Measurements from ENCODE around the gene ZBTB6. TPM values are rescaled to one million over a fixed set of nuclear protein-coding genes. Genes with fewer than 3 reads are reported as not detected.

Gene ZBTB6
- total and polyA plus RNA-seq, 2 of the 13 experiments (the other 11 are each of a cell fraction or from before 2014, with no cell fraction given): 3.7 to 7.1 TPM

GRCh38 chr9:122912964-122913673 is at the start of gene ZBTB6 (continued):
- TF ChIP-seq ZNF678 (CRISPR knock-in tag; IDR thresholded peaks at IDR 0.05): no peak
- TF ChIP-seq ZNF878 (CRISPR knock-in tag; IDR thresholded peaks at IDR 0.05): 0 out of 2 replicates have a peak, but pooled peaks have one; percentile 71
- TF ChIP-seq REL (CRISPR knock-in tag; conservative IDR thresholded peaks at IDR 0.05): no peak
- no peak; the same call in 1 of the 2 replicates for TF ChIP-seq ZNF44 (CRISPR knock-in tag; IDR thresholded peaks at IDR 0.05)
- TF ChIP-seq MYC (CRISPR knock-in tag; IDR thresholded peaks at IDR 0.05; ENCODE audit: borderline replicate concordance): peak; percentile 56; the same call in 1 of the 2 replicates
- TF ChIP-seq, protein P1, sequence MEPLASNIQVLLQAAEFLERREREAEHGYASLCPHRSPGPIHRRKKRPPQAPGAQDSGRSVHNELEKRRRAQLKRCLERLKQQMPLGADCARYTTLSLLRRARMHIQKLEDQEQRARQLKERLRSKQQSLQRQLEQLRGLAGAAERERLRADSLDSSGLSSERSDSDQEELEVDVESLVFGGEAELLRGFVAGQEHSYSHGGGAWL (CRISPR knock-in tag; IDR thresholded peaks at IDR 0.05): no peak
- no peak for TF ChIP-seq HOXA5 (CRISPR knock-in tag; IDR thresholded peaks at IDR 0.05)
- TF ChIP-seq NR3C1 (CRISPR knock-in tag; IDR thresholded peaks at IDR 0.05): no peak
- TF ChIP-seq ZNF644 (CRISPR knock-in tag; IDR thresholded peaks at IDR 0.05; ENCODE audit: low read depth): no peak
- peak; percentile 32; the same call in 1 of the 2 replicates for TF ChIP-seq TFDP2 (CRISPR knock-in tag; IDR thresholded peaks at IDR 0.05)
- TF ChIP-seq CBX5 (CRISPR knock-in tag; IDR thresholded peaks at IDR 0.05; ENCODE audit: borderline replicate concordance): peak; percentile 59; the same call in 1 of the 2 replicates
- no peak; the same call in 1 of the 2 replicates for TF ChIP-seq FOXA3 (CRISPR knock-in tag; IDR thresholded peaks at IDR 0.05)
- TF ChIP-seq, protein P2, sequence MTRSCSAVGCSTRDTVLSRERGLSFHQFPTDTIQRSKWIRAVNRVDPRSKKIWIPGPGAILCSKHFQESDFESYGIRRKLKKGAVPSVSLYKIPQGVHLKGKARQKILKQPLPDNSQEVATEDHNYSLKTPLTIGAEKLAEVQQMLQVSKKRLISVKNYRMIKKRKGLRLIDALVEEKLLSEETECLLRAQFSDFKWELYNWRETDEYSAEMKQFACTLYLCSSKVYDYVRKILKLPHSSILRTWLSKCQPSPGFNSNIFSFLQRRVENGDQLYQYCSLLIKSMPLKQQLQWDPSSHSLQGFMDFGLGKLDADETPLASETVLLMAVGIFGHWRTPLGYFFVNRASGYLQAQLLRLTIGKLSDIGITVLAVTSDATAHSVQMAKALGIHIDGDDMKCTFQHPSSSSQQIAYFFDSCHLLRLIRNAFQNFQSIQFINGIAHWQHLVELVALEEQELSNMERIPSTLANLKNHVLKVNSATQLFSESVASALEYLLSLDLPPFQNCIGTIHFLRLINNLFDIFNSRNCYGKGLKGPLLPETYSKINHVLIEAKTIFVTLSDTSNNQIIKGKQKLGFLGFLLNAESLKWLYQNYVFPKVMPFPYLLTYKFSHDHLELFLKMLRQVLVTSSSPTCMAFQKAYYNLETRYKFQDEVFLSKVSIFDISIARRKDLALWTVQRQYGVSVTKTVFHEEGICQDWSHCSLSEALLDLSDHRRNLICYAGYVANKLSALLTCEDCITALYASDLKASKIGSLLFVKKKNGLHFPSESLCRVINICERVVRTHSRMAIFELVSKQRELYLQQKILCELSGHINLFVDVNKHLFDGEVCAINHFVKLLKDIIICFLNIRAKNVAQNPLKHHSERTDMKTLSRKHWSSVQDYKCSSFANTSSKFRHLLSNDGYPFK (CRISPR knock-in tag; IDR thresholded peaks at IDR 0.05; ENCODE audit: borderline replicate concordance): peak; percentile 85; the same call in 1 of the 2 replicates
- TF ChIP-seq ZNF362 (CRISPR knock-in tag; IDR thresholded peaks at IDR 0.05; ENCODE audit: borderline replicate concordance): peak; percentile 26; the same call in 1 of the 2 replicates
- no peak for TF ChIP-seq ZNF510 (CRISPR knock-in tag; IDR thresholded peaks at IDR 0.05; ENCODE audit: low read depth)
- TF ChIP-seq, protein P3, sequence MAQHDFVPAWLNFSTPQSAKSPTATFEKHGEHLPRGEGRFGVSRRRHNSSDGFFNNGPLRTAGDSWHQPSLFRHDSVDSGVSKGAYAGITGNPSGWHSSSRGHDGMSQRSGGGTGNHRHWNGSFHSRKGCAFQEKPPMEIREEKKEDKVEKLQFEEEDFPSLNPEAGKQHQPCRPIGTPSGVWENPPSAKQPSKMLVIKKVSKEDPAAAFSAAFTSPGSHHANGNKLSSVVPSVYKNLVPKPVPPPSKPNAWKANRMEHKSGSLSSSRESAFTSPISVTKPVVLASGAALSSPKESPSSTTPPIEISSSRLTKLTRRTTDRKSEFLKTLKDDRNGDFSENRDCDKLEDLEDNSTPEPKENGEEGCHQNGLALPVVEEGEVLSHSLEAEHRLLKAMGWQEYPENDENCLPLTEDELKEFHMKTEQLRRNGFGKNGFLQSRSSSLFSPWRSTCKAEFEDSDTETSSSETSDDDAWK (CRISPR knock-in tag; IDR thresholded peaks at IDR 0.05): no peak
- peak; percentile 92; the same call in 1 of the 2 replicates for TF ChIP-seq ZNF772 (CRISPR knock-in tag; IDR thresholded peaks at IDR 0.05)
- TF ChIP-seq ZNF709 (CRISPR knock-in tag; IDR thresholded peaks at IDR 0.05): no peak
- TF ChIP-seq AHR (CRISPR knock-in tag; IDR thresholded peaks at IDR 0.05): 0 out of 2 replicates have a peak, but pooled peaks have one; percentile 25
- no peak for TF ChIP-seq ZNF333 (CRISPR knock-in tag; IDR thresholded peaks at IDR 0.05; ENCODE audit: borderline replicate concordance)
- no peak for TF ChIP-seq SMARCC2 (IDR thresholded peaks at IDR 0.05)
- no peak for TF ChIP-seq MYNN (CRISPR knock-in tag; IDR thresholded peaks at IDR 0.05; ENCODE audit: low read depth)

All from HepG2 (cell line).